HG02642 (cell line): ENCODE data around the gene CRYGN.

Source experiments
- ATAC-seq: cut with Tn5 transposase; IDR thresholded peaks from one replicate; pipeline ENCODE4 v1.9.1; 2021; ENCODE audit warnings: mild to moderate bottlenecking; ENCODE audit not compliant: unreplicated experiment, poor library complexity

The CRYGN gene

DNA sequence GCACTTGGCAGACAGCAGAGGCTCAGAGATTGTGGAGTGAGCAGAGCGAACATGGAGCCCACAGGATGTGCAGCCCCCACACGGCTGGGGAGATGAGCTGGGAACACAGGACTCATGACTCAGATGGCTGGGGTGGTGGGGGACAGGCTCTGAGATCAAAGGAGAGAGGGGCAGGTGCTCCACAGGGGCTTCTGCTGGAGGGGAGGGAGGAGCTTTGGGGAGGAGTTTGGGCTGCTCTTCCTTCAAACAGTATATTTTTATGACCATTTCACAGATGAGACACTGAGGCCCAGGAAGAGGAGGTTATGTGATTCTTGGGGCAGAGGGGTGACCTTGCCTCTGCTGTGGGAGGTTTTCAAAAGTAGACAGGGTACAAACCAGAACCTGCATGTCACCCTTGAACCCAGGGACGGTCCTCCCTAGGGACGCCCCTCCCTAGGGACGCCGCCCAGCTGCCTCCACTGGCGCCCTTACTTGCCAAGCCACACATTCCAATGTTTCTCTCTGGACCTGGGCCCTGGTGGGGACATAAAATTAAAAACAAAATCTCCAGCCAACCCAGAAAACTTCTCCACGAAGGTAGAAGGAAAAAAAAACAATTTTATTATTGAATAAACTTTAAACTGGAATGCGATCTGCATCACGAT, 981 bp upstream of the CRYGN start:
- ATAC-seq, result no peak

DNA sequence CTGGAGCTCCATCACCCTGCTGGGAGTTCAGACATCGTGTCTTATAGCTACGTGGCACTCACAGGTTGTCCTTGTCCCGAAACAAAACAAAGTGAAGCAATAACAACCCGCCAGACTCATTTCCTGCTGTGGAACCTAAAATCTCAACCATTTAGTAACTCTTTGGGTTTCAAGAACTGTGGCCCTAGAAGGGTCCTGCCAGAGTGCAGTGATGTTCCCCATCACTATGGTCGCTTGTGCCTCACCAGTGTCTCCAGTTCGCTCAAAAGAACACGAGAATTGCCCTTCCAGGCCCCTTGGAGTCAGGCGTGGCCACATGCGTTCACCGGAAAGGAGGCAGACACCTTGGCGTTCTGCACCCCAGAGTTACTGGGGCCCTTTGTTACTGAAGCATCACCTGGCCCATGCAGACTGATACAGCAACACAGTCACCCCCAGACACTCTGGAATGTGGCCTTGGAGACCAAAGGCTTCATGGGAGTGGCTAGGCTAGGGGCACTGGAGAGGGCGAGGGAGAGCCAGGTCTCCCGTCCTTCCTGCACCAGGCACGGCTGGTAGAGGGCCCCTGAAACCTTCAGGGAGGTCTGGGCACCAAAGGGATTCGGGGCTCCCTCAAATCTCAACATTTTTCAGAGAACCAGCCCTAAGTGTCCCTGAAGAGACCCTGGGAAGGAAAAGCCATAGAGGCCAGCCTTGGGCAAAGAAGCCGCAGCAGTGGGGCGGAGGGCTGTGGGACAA, 908 bp downstream of the CRYGN start:
- ATAC-seq, result no peak

DNA sequence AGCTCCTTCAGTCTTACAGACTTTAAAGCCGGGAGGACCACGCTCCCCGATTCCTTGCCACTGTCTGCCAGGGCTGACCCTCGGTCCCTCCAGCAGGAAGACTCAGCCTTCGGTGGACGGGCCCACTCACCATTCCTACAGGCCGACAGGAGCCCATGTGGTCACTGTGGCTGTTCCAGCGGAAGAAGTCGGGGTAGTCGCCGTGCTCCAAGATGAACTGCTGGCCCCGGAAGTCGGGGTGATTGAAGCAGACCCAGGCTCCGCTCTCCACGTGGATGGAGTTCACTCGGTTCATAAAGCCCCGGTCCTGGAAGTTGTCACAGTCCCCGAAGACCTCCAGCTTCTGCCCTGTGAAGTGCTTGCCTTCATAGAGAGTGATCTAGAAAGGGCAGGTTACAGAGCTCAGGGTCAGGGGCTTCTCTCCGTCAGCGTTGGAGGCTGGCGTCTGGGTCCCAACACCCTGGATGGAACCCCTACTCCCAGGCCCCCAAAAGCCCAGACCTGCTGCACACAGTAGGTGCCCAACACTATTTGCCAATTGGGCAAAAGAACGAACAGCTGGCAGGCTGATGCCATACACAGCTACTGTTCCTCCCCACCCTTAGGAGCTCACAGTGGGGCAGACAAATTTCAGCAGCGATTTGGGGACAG, 1.9 kb downstream of the CRYGN start:
- ATAC-seq, result no peak

DNA sequence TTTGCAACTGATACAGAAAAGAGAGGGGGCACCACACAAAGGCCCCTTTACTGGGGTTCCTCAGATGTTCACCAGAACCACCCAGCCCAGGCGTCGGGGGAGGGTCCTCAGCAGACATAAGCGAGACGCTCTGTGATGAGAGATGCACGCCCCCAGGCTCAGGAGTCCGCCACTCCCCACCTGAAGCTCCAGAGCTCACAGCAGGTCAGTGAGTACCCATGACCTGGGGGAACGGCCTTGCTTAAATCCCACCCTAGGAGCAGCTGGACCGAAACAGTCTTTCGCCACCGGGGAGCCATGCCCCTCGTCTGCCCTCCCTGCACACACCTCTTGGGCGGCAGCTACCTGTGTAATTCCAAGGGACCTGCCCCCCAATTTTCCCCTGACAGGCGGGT, 2.8 kb downstream of the CRYGN start:
- ATAC-seq, result no peak

DNA sequence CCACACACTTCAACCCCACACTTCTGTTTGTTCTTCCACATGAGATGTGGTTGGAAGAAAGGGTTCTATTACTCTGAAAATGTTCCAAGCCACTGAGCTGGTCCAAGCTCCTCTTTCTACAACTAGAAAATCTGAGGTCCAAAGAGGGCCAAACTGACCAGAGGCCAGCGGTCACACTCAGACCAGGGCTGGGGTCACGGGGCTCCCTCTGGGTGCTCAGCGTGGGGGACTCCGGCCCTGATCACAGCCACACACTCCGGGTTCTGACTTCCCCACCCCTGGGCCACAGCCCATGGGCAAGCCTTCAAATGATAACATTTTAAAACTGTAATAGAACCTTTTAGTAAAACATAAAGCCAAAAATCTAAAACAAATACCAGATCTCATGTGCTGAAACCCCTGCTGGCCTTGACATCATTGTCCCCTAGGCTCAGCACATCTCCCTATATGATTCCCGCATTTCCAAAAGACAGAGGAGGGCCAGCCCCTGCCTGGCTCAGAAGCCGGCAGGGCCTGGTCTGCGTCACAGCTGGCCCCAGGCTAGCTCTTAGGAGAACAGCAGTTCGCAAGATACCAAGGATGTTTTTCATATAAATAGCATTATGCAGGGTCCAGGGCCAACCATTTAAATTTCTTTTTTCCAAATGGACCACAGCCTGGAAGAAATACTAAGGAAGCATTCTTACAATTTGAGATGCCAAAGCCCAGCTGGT, 3.3 kb downstream of the CRYGN start:
- ATAC-seq, result no peak

DNA sequence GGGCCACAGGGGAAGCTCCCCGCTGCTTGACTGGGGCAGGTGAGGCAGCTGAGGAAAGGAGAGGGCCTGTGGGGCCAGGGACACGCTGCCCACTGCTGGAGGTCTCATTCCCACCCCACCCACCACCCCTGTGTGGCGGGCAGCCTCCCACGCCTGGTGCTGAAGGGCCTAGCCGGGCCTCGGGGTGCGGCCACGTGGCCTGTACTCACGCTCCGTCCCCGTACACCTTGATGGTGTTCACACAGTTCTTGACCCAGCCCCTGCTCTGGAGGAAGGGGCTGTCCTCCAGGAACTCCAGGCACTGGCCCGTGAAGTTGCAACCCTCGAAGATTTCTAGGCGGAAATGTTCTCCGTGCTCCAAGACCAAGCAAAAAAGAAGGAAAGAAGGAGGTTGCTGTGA, 4.0 kb downstream of the CRYGN start:
- no peak for ATAC-seq

DNA sequence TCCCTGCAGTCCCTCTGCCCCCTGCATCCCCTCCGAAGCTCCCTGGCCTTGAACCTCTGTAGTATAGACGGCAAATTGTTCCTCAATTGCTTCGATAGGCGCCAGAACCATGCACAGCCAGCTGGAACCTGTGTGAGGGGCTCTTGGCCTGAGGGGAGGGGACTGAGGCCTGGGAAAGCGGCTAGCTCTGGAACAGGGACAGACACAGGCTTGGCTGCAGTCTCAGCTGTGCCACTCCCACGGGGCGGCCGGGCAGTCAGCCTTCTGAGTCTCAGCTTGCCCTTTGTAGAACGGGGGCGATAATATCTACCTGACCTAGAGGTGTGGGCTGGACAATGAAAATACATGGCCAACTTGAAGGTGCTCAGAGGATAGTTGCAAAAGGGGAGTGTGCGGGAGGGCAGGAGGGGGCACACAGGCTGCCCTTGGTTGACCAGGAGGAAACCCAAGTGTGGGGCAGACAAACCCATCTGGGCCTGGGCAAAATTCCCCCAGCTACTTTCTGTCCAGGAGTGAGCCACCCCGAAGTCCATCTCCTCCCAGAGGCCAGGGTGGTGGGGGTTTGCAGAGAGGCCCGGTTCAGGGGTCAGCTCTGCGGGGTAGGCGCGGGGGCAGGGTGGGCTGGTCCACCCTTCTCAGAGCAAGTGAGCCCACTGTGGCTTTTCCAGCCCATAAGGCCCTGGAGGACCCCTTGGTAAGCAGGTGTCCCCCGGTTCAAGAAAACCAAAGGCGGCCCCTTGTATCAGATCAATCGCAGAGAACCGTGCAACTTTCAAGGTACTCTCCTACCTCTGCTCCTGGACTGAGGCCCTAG, 4.6 kb downstream of the CRYGN start:
- no peak for ATAC-seq

DNA sequence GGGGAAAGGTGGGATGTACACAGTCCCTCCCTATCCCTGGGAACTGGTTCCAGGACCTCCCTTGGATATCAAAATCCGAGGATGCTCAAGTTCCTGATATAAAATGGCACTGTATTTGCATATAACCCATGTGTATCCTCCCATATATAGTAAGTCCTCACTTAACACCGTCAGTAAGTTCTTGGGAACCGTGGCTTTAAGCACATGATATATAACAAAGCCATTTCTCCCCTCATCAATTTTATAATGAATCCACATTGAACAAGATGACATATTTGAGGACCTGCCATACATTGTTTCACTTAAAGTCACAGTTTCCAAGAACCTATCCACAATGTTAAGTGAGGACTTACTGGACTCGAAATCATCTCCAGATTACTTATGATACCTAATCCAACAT, 5.4 kb downstream of the CRYGN start:
- no peak for ATAC-seq

DNA sequence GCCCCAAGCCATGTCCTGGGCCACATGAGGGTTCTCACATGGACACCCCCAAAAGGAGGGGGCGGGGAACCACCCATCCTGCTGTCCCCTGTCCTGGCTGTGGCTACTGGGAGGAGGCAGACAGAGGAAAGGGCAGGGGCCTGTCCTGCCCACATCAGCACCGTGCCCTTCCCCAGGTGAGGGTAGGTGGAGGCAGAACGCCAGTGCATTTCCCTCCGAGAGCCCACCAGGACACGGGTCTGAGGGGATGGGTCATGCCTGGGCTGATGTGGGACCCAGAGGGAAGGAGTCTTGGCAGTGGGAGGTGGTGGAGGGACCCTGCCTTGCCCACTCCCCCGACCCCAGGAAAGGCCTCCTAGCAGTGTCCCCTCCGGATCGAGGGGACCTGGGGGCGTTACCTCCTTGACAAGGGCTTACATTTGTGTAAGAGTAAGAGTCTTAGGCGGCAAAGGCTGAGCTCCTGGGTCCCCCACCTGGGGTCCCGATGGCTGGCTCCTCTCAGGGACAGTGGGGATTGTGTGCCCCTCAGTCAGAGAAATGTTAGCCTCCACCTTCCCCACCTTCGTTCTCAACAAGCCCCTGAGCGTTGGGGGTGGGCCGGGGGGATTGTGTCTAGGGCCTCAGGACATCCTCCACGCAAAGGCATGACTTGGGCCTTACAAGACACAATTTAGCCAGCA, 6.1 kb downstream of the CRYGN start:
- ATAC-seq, result no peak

DNA sequence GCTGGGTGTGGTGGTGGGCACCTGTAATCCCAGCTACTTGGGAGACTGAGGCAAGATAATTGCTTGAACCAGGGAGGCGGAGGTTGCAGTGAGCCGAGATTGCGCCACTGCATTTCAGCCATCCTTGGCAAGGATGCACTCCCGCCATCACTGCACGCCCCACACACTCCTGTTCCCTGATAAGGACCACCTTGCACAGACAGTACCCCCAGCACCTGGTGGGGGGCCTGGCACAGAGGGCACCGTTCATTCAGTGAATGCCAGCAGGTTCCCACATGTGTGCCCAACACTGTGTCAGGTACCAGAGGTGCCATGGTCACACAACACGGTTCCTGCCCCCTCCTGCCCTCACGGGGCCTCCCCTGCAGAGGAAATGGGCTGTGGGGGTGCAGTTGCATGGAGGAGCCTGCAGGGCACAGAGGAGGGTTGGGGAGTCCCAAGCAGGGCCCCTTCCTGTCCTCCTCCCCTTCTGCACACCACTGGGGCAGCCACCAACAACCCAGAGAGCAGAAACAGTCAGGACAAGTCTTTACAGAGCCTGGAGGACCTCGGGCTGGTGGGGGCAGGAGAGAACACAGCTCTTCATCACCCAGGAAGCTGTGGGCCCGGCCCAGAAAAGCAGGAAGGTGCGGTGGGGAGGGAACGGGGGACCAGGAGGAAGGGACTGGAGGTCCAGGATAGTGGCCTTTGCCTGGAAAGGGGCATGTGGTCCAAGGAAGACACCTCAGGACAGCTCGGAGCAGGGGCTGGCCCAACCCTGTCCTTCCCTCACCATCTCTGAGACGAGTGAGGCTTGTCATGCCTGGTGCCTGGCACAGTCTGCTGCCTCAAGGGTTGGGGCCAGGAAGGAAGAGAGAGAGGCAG, 7.1 kb downstream of the CRYGN start:
- peak; percentile 59 for ATAC-seq

DNA sequence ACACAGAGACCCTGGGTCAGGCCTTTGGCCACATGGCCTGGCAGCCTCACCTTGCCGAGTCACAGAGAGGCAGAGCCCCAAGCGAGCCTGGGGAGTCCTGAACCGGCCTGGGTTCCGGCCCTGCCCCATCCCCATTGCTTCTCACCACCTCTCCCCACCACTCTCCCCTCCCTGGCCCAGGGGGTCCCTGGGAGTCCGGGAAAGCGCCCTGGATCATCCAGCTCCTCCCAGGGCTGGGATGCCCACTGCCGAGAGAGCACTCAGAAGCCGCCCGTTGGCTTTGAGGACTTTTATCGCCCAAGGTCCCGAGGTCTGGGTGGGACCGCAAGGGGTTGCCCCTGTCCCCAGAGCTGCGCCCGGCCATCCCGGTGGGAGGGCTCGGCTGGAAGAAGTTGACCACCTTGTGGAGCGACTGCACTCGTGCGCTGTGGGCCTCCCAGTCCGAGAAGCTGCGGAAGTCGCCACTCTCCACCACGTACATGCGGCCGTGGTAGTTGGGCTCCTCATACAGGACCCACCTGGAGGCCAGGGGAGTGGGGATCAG, 8.1 kb downstream of the CRYGN start:
- ATAC-seq, result no peak

DNA sequence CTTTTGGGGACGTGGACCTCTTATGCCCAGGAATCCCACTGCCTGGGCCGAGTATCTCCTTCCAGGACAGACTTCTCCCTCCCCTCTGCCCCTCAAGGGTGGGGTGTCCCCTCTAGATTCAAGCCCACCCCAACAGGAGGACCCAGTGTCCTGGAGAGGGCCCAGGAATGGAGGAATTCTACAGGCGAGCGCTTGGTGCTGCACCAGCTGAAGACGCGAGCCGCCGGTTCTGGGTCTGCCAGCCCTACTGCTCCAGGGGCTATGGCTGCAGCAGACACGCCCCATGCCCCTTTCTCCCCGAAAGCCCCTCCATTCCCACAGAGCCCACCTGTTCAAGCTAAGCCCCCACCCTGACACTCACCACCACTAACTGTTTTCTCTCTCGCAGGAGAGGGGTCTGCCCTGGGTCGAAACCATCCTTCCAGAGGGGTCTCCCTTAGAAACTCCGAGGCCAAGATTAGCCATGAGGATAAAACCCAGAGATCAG, 8.6 kb downstream of the CRYGN start:
- ATAC-seq, result no peak

DNA sequence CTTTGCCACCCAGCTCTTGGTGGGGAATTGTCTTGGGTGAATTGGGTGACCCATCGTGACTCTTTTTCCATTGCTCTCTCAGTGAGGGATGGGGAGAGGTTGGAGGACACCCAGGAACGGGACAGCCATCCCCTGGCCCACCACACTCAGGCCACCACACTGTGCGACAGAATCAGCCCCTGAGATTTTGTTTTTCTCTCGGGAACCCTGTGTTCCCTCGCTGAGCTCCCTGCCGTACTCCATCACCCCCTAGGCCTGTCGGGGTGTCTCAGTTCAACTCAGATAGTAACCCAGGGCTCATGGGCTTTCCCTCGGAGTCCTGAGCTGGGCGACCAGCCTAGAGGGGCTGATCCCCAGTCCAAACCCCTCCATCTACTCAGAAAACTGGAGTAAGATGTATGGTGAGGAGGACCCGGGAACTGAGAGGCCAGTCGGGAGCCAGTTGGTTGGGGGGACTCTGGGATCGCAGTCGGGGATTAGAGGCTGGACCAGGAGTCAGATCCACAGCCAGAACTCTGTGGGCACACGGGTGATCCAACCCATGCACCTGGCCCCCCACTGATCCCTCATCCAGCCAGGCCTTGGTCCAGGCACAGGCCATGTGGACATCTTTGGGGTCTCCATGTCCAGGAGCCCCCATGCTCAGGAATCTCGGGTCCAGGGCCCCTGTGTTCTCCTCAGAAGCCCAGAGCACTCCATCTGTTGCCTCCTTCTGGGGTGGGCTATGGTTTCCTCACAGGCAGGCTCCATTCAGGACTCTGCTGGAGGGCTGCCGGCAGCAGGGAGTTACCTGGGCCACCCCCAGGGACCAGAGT, 9.3 kb downstream of the CRYGN start:
- no peak for ATAC-seq

DNA sequence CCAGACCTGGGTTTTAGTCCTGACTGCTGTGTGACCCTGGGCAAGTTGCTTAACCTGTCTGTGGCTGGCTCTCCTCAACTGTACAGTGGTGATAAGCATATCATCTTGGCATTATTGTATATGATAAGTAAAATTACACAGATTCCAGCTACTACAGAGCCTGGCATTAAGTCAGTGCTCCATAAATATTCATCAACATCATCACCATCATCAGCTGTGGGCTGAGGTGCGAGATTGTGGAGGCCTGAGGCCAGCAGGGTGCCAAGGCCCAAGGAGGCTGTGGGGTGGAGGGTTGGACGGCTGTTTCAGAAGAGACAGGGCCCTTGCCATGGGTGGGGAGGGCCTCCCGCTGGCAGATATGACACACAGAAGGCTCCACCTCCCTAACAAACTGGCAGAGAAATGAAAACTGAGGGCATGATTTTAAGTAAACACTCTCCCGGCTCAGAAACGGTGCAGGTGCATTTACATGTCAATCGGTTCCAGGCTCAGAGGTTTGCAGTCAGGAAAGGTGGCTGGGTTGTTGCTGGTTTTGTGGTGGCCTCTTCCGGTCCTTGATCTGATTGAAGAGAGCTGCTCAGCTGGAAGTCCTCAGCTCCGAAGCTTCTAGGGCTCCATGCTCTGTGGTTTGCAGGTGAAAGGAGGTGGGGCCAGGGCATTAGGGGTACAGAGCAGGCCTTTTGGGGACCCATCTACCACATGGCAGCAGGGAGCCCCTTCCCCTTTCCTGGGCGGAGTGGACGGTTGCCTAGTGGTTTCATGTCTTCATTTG, 10.2 kb downstream of the CRYGN start:
- peak; percentile 53 for ATAC-seq

DNA sequence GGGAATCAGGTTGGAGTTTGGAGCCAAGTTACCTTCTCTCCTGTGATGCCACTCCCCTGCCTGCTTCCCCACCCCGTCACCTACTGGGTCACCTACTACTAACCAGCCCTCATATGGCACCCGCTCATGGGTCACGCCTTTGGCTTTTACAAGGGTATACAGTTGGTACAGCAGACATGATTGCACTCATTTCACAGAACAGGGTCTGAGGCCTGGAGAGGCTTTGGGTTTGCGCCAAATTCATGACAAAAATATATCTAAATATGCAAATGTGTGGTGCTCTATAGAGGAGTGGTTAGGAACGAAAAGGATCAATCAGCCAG, 10.7 kb downstream of the CRYGN start:
- ATAC-seq, result no peak

DNA sequence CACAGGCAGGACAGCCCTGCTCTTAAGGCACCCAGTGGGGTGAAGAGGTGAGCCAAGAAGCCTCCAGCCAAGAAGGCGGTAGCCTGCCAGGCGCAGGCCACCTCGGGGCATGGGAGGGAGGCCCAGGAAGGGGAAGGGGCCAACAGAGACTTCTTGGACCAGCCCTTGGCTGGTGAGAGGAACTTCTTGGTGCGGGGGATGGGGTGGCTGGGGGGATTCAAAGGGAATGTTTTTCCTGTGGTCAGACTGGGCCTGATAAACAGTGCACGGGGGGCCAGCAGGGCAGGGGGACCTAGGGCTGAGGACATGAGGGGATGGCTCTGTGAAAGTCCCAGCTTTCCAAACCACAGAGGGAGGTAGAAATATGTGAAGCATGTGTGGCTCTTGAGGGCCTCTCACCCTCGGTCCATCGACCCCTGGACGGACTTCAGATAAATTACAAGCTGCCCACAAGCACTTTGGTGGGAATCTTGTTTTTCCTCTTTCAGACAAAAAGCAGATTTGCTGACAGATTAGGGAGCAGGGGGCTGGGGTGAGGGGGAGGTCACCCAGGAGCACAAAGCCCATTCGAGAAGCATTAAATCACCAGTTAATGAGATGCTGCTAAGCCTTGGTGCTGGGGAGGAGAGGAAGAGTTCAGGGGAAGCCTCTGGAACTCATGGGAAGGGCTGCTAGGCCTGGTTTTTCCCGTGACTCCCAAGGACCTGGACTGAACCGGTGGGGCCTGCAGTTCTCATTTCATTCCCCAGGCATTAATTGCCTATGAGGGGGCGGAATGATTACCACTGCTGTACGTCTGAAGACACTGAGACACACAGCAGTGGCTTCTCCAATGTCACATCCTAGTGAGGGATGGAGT, 11.3 kb downstream of the CRYGN start:
- ATAC-seq, result no peak
